ENCODE results near the gene SIVA1. TPM values are rescaled to one million over a fixed set of nuclear protein-coding genes. Genes with fewer than 3 reads are reported as not detected.

The SIVA1 gene
- total and polyA plus RNA-seq, 2 of the 8 experiments (the other 6 are each of a cell fraction or from before 2014, with no cell fraction given): 123 to 589 TPM

GRCh38 chr14:104772707-104773504, 20.0 kb downstream of the SIVA1 start (continued):
- TF ChIP-seq TCF12 (IDR thresholded peaks at IDR 0.05; ENCODE audit: low read depth, low read length) (no peak), BCL11A (IDR thresholded peaks at IDR 0.05; ENCODE audit: low read depth in 2 of 2, low read length in 2 of 2) (no peak), POU5F1 (IDR thresholded peaks at IDR 0.05; ENCODE audit: low read depth, low read length) (no peak)
